HG03066 (cell line): ENCODE measurements around the gene UPK3A.
"Not testable (repeated sequence)": the region's sequence is repeated elsewhere in the genome, so short reads cannot be mapped to it uniquely, and the experiment has no call there.

ENCODE experiments used
- ATAC-seq: cut with Tn5 transposase; IDR thresholded peaks from one replicate; pipeline ENCODE4 v1.9.1; 2021; ENCODE audit warnings: low read depth; ENCODE audit not compliant: unreplicated experiment

The UPK3A gene

DNA sequence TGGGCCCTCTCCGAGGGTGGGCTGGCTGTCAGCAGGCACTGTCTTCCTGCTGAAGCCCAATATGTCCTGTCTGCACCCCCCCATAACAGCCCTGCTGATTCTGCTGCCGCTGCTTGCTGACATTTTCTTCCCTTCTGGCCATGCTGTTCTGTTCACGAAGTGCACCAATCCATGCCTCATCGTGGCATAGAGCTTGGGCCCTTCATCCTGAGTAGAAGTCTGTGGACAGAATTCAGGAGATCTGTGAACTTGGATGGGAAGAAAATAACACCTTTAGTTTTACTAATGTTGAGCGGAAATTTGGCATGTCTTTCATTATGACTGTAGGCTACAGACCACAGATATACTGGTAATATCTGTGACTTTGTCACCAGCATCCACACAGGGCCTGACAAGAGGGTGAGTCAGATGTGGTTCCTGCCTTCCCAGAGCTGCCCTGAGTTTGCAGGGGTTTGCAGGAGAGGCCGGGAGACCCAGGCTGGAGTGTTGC lies 29.9 kb upstream of the UPK3A start:
- peak; percentile 59 for ATAC-seq

- ATAC-seq, result not testable (repeated sequence)
These were observed 26.8 kb upstream of the UPK3A start for GRCh38 chr22:45257941-45258340.

DNA sequence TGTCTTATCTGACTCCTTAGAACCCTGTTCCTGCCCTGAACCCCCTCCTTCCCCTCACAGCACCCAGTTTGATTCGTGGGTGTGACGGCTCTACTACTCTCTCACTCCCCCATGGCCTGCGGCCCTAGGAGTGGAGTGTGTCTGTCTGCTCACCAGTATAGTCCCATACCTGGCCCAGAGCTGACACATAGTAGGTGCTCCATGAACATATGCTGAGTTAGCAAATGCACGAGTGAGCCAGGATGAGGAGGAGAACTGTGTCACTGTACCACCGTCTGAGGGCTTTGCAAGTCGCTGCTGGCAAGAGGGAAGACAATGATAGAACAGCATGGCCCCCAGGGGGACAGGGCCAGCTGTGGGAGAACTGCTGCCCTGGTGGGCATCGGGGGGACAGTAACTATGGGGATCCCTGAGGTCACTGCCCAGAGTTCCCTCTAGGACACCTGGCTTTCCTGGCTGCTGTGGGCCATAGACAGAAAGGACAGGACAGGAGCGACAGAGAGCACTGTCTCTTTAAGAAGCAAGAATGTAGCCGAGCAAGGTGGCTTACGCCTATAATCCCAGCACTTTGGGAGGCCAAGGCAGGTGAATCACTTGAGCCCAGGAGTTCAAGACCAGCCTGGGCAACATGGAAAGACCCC lies 24.9 kb upstream of the UPK3A start:
- no peak for ATAC-seq

DNA sequence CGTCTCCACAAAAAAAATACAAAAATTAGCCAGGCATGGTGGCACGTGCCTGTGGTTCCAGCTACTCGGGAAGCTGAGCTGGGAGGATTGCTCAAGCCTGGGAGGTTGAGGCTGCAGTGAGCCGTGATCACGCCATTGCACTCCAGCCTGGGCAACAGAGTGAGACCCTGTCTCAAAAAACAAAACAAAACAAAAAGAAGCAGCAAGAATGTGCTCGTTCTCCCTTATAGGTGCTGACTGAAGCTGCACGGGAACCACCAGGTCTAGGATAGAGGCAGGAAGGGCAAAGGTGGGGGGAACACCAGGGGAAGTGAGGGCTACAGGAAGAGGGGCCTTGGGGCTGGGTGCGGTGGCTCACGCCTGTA lies 24.4 kb upstream of the UPK3A start:
- ATAC-seq, result not testable (repeated sequence)

- ATAC-seq, result no peak
These were observed 23.2 kb upstream of the UPK3A start for GRCh38 chr22:45261407-45262088.

DNA sequence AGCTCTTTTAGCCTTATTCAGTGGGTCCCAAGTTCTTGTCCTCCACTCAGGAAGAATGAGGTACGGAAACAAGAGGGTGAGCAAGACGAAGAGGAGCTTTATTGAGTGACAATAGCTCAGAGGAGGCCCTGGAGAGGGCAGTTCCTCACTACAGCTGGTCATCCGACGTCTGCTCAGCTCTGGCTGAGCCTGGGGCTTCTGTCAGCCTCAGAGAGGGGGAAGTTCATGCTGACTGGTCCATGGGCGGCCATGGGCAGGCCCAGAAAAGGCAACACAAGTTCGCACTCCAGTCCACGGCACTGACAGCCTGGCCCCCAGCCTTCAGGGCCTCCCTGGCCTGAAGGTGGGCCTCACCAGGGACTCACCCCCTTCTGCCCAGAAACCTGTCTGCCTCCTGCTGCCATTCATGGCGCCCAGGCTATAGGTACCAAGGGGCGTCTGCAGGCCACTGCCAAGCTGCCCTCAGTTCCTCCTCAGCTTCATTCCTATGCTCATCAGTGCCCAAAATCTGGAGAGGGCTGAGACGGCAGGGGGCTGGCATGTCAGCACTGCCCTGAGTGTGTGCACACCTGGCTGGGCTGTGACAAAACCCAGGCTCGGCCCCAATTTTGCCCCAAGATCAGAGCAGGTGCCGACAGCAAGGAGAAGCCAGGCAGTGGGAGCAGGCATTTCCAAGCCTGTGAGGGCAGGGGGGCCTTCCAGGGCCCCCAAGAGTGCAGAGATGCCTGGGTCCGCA lies 22.4 kb upstream of the UPK3A start:
- ATAC-seq, result no peak

- no peak for ATAC-seq
These were observed 21.8 kb upstream of the UPK3A start for GRCh38 chr22:45262931-45263462.

DNA sequence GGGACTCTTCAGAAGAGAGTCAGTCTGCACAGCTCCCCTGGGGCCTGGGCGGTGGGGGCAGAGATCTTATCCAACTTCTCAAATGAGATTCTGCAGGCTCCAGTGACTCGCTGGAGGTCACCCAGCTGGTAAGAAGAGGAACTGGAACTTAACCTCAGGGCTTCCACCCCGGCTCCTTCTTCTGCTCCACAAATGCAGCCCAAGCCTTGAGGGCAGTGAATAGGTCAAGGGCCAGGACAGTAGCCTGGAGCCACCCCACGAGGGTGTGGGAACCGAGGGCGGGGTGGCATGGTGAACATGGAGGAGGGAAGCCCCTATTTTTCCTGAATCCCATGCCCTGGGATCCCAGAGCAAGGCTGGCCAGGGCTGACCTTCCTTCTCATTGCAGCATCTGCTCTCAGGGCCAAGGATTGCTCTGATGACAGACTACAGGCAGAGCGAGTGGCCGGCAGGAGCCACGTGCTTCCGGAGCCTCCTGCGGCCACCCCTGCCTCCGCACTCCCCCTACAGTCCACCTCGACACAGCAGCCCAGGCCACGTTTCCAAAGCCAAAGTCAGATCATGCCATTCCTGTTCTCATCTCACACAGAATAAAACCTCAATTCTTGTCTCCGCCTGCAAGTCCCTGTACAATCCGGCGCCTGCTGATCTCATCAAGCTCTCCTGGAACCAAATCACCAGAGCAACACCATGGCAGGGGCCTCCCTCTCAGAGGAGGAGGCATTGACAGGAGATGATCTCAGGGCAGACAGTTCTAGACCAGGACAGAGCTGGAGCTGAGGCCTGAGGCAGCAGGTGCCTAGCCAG lies 21.1 kb upstream of the UPK3A start:
- no peak for ATAC-seq

GRCh38 chr22:45265535-45265934 lies 19.2 kb upstream of the UPK3A start:
- ATAC-seq, result no peak

DNA sequence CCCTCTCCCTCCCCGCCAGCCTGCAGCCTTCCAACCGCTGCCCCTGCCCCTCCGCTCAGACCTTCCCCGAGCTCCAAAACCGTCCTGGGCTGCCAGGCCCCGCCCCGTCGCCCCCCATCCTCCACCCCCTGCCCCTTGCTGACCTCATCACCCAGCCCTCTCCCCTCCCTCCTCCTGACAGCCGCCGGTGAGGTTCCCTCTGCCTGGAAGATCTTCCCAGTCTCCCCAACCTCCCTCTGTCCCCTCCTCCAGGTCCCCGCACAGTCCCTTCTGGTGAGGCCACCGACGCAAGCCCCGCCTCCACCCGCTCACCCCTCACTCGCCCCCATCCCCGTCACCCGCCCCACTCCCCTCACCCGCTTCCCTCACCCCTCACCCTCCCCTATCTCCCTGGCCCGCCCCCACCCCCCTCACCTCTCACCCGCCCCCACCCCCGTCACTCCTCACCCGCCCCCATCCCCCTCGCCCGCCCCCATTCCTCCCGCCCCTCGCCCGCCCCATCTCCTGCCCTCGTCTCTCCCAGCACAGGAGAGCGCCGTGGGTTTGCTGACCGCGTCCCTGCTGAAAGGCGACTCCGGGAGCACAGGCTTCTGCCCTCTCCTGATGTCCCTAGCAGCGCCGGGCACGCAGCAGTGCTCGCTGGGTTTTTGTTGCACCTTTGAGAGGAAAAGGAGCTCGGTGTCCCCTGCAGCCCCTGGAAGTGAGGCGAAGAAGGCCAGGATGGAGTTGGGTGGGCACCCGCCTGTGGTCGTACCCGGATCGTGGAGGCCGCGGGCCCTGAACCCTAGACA lies 16.4 kb upstream of the UPK3A start:
- ATAC-seq, result no peak

DNA sequence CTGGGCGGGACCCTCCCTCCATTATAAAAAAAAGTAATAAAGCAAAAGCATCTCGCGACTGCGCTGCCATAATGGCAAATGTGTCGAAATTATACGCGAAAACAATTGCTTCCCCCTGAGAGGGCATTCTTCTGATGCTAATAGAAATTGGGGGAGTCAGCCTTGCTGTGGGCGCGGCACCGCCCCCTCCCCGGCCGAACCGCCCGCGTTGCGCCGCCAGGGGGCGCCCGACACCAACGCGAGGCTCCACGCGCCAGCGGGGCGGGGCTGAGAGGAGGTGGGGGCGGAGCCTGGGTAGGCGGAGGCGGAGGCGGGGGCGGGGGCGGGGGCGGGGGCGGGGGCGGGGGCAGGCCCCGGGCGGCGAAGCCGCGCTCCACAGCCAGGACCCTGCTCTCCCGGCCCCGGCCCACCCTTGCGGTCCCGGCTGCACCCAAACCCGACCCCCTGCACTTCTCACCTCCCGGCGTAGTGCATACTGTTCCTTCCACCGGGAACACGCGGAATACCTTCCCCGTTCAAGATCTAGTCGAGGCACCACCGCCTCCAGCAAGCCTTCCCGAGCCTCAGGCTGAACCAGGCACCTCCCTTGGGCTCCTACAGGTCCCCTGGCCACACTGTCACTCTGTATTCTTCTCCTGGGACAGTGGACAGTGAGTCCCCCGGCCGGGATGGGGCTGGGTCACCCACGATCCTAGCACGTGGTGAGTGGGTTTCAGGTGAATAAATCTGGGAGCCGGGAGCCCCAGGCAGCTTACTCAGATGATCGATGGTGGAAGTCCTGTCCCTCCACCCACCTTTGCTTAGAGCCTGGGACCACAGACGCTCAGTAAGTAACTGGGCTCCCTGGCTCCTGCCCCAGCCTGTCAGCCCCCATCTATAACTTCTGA lies 15.5 kb upstream of the UPK3A start:
- no peak for ATAC-seq

DNA sequence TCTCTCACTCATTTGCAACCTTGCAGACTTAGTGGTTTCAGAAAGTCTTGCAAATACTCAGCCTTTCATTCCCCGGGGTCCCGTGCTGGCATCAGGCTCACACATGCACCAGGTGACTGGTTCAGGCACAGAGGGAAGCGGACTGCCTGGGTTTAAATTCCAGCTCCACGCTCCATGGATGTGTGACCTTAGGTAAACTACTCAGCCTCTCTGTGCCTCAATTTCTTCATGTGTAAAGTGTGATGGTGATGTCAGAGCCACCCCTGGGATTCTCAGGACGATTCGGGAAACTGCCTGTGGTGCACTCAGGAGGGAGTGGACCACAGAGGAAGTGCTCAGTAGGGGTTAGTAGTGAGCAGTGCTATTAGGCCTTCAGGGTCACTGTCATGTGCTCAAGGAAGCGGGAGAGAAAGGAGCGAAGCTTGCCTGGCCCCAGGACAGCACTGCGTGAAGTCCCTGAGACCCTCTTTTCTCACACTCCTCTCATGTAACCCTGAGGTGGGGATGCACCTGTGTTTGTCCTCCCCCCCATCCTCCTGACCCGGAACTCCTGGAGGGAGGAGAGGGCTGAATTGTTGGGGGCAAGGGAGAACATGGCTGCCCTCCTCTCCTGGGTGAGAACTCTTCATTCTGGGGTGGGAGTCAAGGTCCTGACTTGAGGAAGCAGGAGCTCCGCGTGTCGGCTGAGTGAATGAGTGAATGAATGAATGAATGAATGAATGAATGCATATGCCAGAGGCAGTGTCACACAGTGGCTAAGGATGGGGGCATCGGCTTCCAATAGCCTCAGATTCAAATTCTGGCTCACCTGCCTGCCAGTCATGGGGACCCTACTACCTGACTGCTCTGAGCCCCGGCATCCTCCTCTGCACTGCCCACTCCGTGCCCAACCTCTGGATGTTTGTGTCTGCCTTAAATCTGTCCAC lies 14.4 kb upstream of the UPK3A start:
- no peak for ATAC-seq

DNA sequence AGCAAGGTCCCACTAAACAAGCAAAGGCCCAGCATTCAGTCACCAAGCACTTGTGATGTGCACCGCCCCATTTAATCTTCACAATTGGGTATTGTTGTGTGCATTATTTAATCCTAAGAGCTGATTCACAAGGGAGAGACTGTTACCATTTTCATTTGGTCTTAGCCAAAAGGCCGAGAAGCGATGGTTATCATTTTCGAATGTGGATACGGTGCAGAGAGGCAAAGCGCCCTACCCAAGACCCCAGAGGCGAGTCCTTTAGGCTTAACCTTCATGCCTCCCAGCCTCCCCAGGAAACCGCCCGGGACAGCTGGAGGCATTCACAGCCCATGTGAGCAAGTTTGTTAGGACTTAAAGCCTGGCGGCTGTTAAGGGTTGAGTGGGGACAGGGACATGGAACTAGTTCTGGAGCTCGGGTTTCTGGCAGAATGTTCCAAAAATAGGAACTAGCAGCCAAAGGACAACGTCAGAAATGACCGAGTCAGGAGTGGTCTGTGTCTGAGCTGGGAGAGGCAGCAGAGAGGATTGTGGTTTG lies 13.0 kb upstream of the UPK3A start:
- ATAC-seq, result no peak

GRCh38 chr22:45272498-45272897 lies 12.3 kb upstream of the UPK3A start:
- ATAC-seq, result no peak

DNA sequence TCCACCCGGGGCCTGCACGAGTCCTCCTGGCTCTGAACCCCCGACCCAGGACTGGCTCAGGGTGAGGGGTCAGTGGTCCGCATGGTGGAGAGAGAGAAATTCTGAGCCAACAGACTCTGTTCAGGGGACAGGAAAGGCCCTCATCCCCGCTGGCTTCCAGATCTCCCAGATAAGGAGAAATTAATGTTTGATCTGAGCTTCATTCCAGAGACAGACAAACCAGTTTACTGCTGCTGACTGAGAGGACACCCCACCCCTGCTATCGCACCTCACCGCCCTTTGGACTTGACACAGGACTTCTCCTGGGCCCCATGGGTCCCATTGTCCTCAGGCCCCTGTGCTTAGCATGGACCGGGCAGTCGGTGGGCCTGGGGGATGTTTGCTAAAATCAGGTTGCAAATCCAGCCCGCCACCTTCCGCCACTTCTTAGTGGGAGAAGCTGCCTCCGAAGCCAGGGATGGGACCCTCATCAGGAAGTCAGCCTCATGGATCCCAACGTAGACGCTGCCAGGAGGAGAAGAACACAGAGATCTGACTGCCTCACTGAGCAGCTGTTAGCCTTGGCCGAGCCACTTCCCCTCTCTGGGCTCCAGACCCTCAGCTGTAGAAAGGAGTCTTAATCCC lies 11.2 kb upstream of the UPK3A start:
- no peak for ATAC-seq

GRCh38 chr22:45276507-45277105 lies 8.1 kb upstream of the UPK3A start:
- no peak for ATAC-seq

DNA sequence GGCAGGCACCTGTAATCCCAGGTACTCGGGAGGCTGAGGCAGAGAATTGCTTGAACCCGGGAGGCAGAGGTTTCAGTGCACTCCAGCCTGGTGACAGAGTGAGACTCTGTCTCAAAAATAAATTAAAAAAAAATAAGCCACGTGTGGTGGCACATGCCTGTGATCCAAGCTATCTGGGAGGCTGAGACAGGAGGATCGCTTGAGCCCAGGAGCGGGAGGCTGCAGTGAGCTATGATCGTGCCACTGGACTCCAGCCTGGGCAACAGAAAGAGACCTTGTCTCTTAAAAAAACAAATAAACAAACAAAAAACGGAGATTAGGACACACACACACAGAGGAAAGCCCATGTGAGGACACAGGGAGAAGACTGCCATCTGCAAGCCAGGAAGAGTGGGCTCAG lies 7.0 kb upstream of the UPK3A start:
- ATAC-seq, result not testable (repeated sequence)
